GM12891 (cell line): ENCODE results near the gene C16orf95.

Source experiments
- POLR2A ChIP-seq: IDR thresholded peaks from 2 replicates; pipeline ENCODE4 v1.6.1; 2011; ENCODE audit warnings: low read depth, low read length, control low read depth
- TAF1 ChIP-seq: IDR thresholded peaks from 2 replicates; pipeline ENCODE4 v1.6.1; 2011; ENCODE audit warnings: low read depth, low read length, control low read depth

GRCh38 chr16:87338155-87338765 is 21.1 kb upstream of the C16orf95 start:
- TF ChIP-seq POLR2A (no peak), TAF1 (no peak)
